ENCODE measurements around the gene NCAM2.

DNA sequence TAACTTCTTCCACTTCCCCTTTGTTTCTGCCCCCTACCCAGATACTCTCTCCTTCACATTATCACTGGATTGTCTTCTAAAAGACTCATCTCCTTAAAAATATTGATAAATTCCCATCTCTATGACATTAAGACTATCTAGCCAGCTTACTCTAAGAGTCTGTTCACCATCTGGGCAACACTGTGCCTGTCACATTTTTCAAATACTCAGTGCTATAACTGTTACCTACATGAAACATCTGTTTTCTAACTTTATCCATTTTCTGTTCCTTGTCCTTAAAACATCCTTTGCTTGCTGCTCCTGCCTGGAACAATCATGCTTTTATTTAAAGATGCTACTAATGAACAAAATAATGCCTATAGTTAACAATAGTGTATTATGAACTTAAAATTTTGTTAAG, 81.4 kb downstream of the NCAM2 start:
- TF ChIP-seq, protein P1, sequence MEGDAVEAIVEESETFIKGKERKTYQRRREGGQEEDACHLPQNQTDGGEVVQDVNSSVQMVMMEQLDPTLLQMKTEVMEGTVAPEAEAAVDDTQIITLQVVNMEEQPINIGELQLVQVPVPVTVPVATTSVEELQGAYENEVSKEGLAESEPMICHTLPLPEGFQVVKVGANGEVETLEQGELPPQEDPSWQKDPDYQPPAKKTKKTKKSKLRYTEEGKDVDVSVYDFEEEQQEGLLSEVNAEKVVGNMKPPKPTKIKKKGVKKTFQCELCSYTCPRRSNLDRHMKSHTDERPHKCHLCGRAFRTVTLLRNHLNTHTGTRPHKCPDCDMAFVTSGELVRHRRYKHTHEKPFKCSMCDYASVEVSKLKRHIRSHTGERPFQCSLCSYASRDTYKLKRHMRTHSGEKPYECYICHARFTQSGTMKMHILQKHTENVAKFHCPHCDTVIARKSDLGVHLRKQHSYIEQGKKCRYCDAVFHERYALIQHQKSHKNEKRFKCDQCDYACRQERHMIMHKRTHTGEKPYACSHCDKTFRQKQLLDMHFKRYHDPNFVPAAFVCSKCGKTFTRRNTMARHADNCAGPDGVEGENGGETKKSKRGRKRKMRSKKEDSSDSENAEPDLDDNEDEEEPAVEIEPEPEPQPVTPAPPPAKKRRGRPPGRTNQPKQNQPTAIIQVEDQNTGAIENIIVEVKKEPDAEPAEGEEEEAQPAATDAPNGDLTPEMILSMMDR (IDR thresholded peaks at IDR 0.05; ENCODE audit: extremely low read depth in 1 of 2, insufficient read depth in 1 of 2, low read depth in 1 of 2, low read length in 2 of 2), result no peak
- no peak for TF ChIP-seq FOS (IDR thresholded peaks at IDR 0.05; ENCODE audit: borderline replicate concordance, insufficient read depth, low read length)
- no peak for TF ChIP-seq POLR2AphosphoS5 (IDR thresholded peaks at IDR 0.05; ENCODE audit: insufficient read depth, low read depth, low read length)
- no peak for TF ChIP-seq POLR2A (IDR thresholded peaks at IDR 0.05; ENCODE audit: low read depth, low read length)
- no peak for TF ChIP-seq JUN (IDR thresholded peaks at IDR 0.05; ENCODE audit: borderline replicate concordance, insufficient read depth, insufficient read length, low read depth)
